ENCODE data around the gene CBR1. TPM values are rescaled to one million over a fixed set of nuclear protein-coding genes. Genes with fewer than 3 reads are reported as not detected.

Gene CBR1
- total and polyA plus RNA-seq, 2 of the 13 experiments (the other 11 are each of a cell fraction or from before 2014, with no cell fraction given): 33.7 to 38.7 TPM

- TF ChIP-seq CBX2 (IDR thresholded peaks at IDR 0.05; ENCODE audit: low read depth, low read length) (no peak), CBX2 (CRISPR knock-in tag; IDR thresholded peaks at IDR 0.05; ENCODE audit: low read depth) (0 out of 2 replicates have a peak, but pooled peaks have one; percentile 72), MXD3 (CRISPR knock-in tag; IDR thresholded peaks at IDR 0.05) (peak; percentile 38; the same call in 1 of the 2 replicates), SPEN (CRISPR knock-in tag; IDR thresholded peaks at IDR 0.05; ENCODE audit: low read depth) (peak; percentile 68), DR1 (CRISPR knock-in tag; IDR thresholded peaks at IDR 0.05) (no peak), TMF1 (CRISPR knock-in tag; IDR thresholded peaks at IDR 0.05; ENCODE audit: low read depth) (peak; percentile 54; the same call in 1 of the 2 replicates), ZNF749 (CRISPR knock-in tag; IDR thresholded peaks at IDR 0.05; ENCODE audit: borderline replicate concordance) (peak; percentile 31; the same call in 1 of the 2 replicates), ZNF766 (CRISPR knock-in tag; IDR thresholded peaks at IDR 0.05; ENCODE audit: borderline replicate concordance) (peak; percentile 82), ZC3H13 (CRISPR knock-in tag; IDR thresholded peaks at IDR 0.05) (peak; percentile 80; the same call in 1 of the 2 replicates), POGK (CRISPR knock-in tag; conservative IDR thresholded peaks at IDR 0.05) (0 out of 2 replicates have a peak, but pooled peaks have one; percentile 57), ZNF292 (CRISPR knock-in tag; IDR thresholded peaks at IDR 0.05; ENCODE audit: borderline replicate concordance, low read depth) (peak; percentile 75), ZNF839 (CRISPR knock-in tag; IDR thresholded peaks at IDR 0.05; ENCODE audit: borderline replicate concordance) (peak; percentile 99), ZNF281 (CRISPR knock-in tag; IDR thresholded peaks at IDR 0.05; ENCODE audit: borderline replicate concordance) (no peak), ZNF816 (CRISPR knock-in tag; IDR thresholded peaks at IDR 0.05; ENCODE audit: borderline replicate concordance) (peak; percentile 44; the same call in 1 of the 2 replicates), ZNF503 (CRISPR knock-in tag; IDR thresholded peaks at IDR 0.05) (0 out of 2 replicates have a peak, but pooled peaks have one; percentile 48), ZNF709 (CRISPR knock-in tag; IDR thresholded peaks at IDR 0.05) (peak; percentile 30; the same call in 1 of the 2 replicates), NFRKB (IDR thresholded peaks at IDR 0.05) (no peak), LCORL (IDR thresholded peaks at IDR 0.05) (no peak), LCORL (CRISPR knock-in tag; IDR thresholded peaks at IDR 0.05) (peak; percentile 31), ZSCAN31 (CRISPR knock-in tag; IDR thresholded peaks at IDR 0.05; ENCODE audit: low read depth) (0 out of 2 replicates have a peak, but pooled peaks have one; percentile 20), PHF21A (CRISPR knock-in tag; IDR thresholded peaks at IDR 0.05) (peak; percentile 72), NFKB2 (CRISPR knock-in tag; IDR thresholded peaks at IDR 0.05; ENCODE audit: borderline replicate concordance) (peak; percentile 54; the same call in 1 of the 2 replicates)
These were observed 9.5 kb upstream of the CBR1 start, which contains the start of gene SETD4 (continued) for GRCh38 chr21:36060159-36060921.
